ENCODE data around the gene YY1AP1.
"Not testable (repeated sequence)": the region's sequence is repeated elsewhere in the genome, so short reads cannot be mapped to it uniquely, and the experiment has no call there.

The YY1AP1 gene

GRCh38 chr1:155696524-155696923 is 8.0 kb upstream of the YY1AP1 start:
- DNase-seq (ENCODE audit: low read depth): no peak

- DNase-seq (ENCODE audit: low read depth): no peak
These were observed 7.0 kb upstream of the YY1AP1 start for GRCh38 chr1:155695608-155696007.

DNA sequence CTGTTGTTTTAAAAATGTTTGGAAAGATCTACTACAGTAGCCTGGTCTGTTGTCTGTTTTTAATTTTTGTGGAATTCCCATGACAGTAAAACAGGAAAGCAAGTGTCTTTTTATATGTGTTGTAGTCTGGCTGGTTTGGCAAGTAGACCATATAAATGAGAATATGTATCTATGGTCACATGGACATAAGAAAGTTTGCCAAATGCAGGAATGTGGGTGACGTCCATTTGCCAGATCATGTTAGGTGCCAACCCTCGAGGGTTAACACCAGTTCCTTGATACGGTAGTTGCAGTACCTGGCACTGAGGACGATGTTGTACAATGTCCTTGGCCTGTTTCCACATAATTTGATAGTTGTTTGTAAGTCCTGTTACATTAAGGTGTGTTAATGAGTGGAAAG is 6.5 kb upstream of the YY1AP1 start:
- DNase-seq (ENCODE audit: low read depth): no peak

GRCh38 chr1:155694167-155694566 is 5.6 kb upstream of the YY1AP1 start:
- DNase-seq (ENCODE audit: low read depth): no peak

DNA sequence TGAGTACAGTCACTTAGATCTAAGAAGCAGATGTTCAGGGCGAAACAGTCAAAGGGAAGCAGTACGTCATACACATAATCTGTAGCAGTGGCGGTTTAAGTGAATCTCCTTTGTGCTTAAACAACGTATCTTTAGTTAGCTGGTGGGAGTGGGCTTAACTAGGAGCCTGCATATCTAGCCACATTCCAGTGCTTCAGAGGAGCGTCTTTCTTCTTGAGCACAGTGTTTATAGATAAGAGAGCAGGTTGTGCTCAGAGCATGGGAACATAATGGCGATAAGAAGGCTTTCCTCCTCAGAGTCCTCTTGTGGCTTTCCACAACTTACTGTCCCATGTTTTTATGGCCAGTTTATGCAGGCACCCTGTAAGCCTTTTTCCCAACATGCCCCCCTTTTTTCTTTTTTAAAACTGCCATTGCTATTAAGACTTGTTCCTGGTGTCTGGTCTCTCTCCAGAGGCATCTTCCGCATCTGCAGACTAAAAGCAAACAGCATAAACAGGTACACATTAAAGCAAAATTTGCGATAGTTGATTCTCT is 3.5 kb upstream of the YY1AP1 start:
- no peak for DNase-seq (ENCODE audit: low read depth)

- DNase-seq (ENCODE audit: low read depth): not testable (repeated sequence)
These were observed 570 bp upstream of the YY1AP1 start, which contains the start of gene DAP3 for GRCh38 chr1:155689081-155689607. Gene DAP3 (plus strand): TSS chr1:155689091. CDS start chr1:155709780, 20,689 bp downstream.

DNA sequence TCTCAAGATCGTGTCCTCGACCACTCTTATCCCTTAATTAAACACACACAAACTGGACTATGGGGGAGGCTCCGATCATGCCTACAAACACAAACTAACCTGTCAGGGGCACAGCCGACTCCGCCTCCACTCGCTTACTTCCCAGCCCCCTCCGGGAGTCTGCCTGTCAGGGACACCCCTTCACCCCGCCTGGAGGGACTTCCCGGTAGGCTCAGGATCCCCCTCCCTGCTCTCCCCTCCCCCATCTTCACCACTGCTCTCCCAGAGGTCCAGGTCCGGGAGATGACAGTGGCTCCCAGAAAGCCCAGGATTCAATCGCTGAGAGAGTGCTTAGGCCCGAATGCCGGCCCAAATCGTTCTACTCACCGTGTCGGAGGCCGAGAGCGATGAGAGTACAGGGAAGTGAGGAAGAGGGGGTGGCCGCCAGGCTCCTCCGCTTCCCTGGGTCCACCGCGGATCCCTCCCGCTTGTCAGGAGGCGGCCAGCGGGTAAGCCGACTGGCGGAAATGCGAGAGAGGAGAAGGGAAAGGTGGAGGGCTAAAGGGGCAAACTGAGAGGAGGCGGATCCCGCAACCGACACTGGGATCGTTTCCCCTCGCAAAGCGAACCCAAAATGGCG is 760 bp downstream of the YY1AP1 start:
- DNase-seq (ENCODE audit: low read depth): not testable (repeated sequence)

GRCh38 chr1:155681776-155682175 is 6.8 kb downstream of the YY1AP1 start:
- no peak for DNase-seq (ENCODE audit: low read depth)

- no peak for DNase-seq (ENCODE audit: low read depth)
These were observed 8.0 kb downstream of the YY1AP1 start for GRCh38 chr1:155680531-155680930.

DNA sequence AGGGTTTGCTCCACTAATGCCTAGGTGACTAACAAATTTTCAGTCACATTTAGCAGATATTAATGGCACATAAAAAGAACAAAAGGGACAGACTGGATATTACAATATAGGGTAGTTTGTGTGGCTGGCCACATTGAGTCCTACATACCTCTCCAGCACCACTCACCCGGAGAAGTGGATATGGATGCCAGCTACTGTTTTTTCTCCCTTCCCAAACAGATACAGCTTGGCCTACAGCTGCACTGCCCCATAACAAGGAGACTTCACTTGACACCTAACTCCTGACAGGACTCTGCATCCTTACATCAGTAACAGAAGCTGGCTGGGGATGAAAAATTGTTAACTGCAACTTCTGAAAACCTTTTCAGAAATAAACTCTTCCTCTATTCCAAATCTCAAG is 9.6 kb downstream of the YY1AP1 start:
- DNase-seq (ENCODE audit: low read depth): not testable (repeated sequence)

GRCh38 chr1:155678027-155678426 is 10.5 kb downstream of the YY1AP1 start:
- no peak for DNase-seq (ENCODE audit: low read depth)

DNA sequence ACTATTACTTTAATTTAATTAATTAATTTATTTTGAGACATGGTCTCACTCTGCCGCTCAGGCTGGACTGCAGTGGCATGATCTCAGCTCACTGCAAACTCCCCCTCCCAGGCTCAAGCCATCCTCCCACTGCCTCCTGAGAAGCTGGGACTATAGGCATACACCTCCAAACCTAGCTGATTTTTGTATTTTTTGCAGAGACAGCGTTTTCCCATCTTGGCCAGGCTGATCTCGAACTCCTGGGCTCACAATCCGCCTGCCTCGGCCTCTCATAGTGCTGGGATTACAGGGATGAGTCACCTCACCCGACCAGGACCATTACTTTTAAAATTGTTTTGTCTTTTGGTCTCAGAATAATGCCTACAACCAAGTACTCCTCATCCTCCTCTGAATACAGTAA is 15.6 kb downstream of the YY1AP1 start:
- DNase-seq (ENCODE audit: low read depth): no peak

DNA sequence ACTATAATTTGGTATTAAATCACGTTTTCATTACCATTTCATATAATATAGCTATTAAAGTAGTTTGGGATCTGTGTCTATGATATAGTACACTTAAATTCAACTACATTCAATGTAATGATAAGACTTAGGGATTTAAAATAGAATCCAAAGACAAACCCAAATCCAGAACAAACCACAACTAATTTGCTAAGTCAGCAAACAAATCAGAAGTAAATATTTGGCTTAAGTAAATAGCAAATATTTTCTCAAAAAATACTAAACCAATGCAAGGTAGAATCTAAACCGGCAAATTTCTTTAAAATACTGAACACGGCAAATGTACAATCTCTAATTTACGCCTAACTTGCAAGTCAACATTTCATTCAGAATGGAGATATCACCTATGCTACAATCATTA is 16.8 kb downstream of the YY1AP1 start:
- no peak for DNase-seq (ENCODE audit: low read depth)

GRCh38 chr1:155669233-155670162 is 19.1 kb downstream of the YY1AP1 start:
- DNase-seq (ENCODE audit: low read depth): no peak

DNA sequence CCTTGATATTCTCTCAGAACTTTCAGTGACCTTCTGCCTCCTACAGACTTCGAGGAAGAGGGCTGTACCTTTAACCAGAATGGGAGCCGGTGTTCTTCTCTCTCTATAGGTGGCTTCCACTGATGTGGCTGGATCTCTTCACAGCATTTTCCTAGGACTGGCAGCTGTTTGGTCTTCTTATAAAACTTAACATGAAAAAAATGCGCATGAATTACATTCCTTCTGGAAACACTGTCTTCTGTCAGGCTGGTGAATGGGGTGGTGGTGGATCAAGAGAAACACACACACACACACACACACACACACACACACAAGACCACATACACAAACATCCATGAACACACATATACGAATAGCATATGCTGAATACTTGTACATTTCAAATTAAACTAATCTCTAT is 27.3 kb downstream of the YY1AP1 start:
- DNase-seq (ENCODE audit: low read depth): not testable (repeated sequence)

- no peak for DNase-seq (ENCODE audit: low read depth)
These were observed 31.1 kb downstream of the YY1AP1 start for GRCh38 chr1:155657463-155657862.

DNA sequence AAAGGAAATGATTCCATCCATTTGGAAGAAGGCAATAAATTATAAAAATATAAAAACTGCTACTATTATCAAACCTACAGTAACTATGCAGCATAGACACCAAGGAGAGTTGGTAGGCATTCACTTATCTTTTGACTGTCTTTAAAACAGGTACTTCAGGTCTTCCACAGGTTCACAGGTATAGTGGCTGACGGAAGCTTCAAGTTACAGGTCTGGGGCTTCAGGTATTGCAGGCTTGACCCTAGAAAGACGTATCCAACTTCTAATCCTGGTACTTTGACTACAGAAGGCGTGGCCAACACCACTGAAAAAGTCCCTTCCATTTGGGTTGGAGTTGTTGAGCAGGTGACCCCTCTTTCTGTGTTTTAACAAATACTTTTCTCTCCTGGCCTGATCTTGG is 35.6 kb downstream of the YY1AP1 start:
- DNase-seq (ENCODE audit: low read depth): no peak

DNA sequence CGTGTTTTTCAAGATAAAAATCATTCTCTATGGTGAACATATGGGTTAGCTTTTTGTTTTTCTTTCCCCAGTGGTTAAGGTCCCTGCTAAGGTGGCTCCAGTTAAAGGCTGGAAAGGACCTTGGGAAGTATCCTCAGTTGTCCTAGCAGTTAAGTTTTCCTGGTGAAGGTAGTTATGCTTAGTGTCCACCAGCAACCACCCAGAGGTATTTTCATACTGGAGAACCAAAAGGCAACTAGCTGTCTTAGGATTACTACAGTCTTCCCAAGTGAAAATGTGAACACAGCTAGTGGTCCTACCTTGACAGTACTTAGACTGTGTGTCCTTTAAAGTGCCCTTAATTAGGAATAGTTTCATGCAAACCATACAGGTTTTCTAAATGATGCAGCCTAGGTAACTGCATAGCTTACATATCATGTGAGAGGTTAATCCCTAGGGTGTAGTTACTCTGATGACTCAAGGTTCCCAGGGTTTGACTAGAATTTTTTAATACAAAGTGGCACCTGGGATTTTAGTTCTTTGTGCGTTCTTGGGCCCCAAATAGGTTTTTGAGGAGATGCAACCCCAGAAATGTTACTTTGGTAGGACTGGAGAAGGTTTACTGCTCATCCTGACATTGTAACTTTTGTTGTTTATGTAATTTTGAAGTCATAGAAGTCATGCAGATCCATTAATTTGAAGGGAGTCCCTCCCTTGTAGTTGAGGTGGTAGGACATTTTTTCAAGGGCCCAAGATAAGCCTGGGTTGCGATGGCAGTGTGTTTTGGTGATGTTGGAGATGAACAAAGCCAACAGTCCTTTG is 36.5 kb downstream of the YY1AP1 start:
- DNase-seq (ENCODE audit: low read depth): no peak

- no peak for DNase-seq (ENCODE audit: low read depth)
These were observed 38.3 kb downstream of the YY1AP1 start for GRCh38 chr1:155650231-155650757.

DNA sequence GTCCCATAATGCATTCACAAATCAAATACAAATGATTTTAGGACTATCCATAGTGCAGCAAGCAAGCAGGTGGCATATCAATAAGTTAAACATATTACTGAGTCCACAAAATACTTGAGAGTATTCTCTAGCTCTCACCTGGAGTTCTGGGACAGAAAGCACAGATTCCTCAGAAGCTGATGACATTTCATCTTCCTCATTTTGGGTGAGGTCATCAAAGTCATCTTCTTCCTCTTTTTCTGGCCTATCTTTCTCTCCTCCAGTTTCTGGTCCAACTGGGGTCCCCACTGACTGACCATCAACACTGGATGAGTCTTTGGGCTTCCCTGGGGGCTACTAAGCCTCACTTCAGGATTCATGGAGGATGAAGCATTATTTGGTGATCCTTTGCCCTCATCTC is 38.9 kb downstream of the YY1AP1 start:
- DNase-seq (ENCODE audit: low read depth): no peak
